GM19043 (cell line): Measurements from ENCODE around the gene SLC66A1.

ENCODE experiments used
- ATAC-seq: cut with Tn5 transposase; IDR thresholded peaks from one replicate; pipeline ENCODE4 v1.9.1; 2021; ENCODE audit warnings: low read depth; ENCODE audit not compliant: unreplicated experiment

SLC66A1 gene

DNA sequence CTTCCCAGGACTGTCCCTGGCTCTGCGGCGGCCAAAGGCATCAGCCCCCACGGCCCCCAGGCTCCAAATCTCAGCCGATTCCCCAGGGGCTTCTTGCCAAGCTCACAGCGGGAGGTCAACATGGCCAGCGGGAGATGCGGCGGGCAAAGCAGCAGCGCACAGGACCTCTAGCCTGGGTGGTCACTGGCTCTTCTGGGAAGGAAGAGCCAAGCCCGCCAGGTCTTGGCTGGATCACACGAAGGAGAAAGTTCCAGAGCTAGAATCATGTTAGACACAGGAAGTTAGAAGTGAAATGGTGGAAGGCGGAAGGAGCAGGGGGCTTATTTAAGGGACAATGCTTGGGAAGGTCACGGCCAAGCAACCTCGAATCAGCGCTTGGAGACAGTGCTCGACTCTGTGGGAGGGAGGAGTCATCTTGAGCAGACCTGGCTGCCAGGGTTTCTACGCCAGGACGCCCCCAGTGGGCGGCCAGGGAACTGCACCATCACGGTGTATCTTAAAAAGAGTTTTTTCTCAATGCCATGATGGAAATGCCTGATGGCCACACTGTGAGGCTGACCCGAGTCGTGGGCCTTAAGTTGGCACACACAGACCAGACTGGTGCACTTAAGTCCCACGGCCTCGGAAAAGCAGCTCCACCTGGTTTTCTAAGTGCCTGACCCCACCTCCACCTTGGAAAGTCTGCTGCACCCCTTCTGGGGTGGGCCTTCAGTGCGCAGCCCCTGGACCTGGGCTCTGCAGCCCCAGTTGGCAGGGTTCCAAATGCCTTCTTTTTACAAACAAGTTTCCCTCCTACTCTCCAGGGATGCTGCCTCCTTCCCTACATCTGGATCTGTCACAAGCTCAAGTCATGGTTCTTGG is 29.3 kb downstream of the SLC66A1 start:
- no peak for ATAC-seq

DNA sequence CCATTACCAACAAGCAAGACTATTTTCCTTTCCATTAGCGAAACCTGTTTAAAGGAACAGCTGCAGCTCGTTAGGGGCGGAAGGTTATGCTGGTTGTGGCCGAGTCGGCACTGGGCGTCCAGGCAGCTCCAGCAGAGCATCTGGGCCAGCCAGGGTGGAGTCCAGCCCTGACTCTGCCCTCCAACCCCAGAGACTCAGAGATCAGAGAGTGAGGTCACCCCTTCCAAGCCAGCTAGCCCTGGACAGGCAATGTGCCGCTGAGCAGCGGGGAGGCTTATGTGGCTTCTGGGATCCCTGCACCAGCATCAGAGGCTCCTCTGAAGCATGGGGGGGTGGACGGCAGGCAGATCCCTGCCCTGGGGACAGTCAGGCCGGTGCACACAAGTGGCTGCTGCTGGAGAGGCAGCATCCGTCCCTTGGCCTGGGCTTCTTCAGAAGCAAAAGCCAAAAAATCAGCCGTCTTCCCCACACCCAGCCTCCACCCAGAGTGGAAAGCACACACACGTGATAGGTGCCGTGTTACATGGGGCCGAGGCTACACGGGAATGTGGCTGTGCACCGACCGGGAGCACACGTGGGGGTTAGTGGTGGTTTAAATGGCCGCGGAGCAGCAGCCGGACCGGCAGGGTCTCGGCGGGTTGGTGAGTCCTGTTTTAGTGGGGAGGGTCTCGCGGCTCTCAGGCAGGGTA is 30.1 kb downstream of the SLC66A1 start:
- no peak for ATAC-seq

DNA sequence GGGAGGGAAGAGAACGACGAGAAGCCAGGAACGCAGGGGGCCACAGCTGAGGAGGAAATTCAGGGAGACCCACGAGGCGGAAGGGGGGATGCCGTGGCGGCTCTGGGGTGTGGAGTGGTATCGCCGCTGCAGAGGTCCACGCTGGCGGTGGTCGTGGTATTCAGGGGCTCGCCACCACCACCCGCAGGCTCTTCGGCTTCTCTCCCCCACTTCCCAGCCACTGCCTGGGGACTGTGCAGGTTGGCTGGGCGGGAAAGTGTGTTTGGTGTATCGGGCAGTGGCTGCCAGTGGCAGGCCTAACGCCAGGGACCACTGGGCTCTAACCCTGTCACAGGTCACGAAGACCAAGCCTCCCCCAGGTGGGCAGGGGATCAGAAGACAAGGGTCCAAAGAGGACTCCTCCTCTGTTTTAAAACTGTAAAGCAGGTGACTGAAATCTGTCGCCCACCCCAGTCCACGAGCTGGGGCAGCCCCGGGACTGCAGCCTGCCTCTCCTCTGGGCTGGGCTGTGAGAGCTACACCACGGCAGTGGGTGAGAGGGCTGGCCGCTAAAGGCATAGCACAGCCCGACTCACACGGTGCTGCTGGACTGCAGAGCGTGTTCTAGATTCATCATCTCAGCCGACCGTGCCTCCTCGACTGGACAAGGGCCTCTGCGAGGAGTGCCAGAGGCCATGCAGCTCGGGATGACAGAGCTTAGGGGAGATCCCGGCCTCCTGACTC is 30.9 kb downstream of the SLC66A1 start:
- no peak for ATAC-seq

DNA sequence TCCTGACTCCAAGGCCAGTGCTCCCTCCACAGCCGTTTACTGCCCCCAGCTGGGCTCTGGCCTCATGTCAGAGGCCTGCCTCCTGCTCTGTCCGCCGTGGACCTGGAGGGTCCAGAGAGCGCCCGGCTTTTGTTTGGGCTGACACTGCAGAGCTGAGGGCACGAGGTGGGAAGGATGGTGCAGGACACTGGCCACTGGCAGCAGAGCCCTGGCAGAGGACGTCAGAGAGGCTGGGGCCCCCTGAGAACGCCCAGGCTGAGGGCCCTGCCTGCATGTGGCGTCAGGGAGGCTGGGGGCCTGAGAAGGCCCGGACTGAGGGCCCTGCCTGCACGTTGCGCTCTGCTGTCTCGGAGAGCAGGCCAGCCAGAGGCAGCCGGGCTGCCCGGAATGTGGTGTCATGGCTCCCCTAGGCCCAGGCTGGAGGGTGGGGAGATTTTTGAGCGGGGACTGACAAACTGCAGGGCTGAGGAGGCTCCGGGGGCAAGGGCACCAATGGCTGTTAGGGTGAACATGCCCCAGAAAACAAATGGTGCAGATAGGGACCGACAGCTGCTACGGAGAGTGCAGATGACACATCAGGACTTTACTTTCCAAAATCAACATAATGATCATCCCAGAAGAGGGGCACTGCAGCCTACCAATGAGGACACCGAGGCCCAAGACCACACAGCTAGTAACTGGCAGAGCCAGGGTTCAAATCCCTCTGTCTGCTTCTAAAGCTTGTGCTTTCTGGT is 31.7 kb downstream of the SLC66A1 start:
- ATAC-seq = no peak

DNA sequence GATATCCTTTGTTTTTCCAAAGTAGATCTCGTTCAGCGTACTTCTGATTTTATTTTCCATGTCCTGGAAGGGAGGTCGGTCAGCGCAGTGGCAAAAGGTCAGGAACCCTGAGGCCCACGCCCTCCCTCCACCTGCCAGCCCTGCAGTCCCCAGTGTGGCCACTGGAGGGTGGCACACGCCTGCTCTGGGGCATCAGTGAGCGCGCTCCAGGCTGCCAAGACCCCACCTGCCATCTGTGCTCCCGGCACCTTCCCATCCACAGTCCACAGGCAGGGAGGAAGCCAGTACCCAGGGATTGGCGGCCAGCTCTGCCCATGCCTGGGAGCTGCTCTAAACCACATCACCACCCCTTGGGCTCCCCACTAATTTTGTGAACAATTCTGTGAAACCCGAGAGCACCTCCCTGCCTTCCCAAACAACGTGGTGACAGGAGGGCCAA is 32.3 kb downstream of the SLC66A1 start:
- no peak for ATAC-seq

DNA sequence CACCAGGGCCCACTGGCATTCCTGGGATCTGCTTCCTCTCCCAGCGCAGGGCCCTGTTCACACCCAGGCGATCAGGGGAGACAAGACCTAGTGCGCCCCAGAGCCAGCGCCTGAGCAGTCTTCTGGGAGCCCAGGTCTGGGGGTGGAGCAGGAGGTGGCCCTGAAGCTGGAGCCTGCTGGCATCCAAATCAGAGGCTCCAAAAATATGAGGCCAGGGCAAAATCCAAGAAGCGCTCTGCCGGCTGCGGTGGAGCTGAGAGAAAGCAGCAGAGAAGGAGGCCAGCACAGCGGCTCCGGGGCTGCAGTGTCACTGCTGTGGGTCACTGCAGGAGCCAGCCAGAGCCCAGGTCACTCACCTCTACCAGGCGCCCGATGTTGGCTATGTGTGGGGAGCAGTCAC is 32.7 kb downstream of the SLC66A1 start:
- no peak for ATAC-seq

DNA sequence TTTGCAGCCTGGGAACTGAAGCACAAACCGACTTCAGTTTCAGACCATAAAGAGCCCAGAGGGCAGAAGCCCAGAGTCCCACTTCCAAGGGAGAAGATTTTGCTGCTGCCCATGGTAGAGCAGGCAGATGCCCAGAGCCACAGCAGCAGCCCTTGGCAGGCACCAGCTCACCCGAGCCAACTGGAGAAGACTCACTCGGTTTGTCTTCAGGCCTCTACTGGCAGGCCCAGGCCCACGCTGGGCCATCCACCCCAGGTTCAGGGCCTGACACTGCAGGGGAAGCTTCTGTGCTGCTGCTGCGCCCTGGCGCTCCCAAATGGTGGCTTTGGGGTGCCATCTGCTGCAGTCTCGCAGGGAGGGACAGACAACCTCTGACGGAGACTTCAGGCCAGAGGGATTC is 33.3 kb downstream of the SLC66A1 start:
- no peak for ATAC-seq

DNA sequence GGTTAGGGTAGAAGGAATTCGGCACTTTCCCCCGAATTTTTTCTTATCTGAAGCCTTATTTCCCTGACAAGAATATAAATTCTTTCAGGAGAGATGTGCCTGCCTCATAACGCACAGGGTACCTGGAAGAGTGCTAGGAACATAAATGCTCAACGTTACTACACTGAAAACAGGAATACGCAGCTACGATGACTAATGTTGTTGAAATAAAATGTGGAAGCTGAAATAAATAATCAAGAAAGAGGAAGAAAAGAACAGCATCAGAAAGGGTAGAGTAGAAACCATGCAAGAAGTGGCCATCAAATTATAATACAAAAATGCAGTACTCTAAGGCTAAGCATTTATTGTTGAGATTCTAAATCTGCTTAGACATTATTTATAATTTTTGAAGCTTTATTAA is 33.9 kb downstream of the SLC66A1 start:
- no peak for ATAC-seq

DNA sequence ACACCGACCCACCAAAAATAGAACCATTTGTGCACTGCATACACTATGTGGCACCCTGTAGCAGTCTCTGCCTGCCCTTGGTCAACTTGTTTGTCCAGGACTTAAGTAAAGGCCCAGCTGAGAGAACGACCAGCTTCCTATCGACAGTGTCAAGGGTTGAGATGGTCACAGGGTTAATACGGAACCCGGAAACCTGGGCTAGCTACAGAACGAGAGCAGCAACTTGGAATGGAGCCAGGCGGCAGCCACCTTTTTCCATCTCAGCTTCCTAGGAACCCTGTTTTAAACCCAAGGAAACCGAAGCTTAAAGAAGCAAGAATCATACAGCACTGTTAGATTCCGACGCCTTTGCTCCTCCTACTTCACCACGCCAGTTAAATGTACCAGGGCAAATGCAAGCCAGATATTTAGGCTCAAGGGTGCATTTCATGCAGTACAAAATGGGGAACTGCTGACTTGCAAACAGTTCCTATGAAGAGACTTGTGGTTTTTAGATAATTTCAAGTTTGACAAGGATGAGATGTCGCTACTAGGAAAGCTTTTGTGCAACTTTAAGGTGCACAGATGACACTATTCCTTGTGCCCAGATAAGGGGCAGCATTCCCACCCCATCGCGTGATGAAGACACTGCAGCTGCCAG is 35.5 kb downstream of the SLC66A1 start:
- no peak for ATAC-seq

DNA sequence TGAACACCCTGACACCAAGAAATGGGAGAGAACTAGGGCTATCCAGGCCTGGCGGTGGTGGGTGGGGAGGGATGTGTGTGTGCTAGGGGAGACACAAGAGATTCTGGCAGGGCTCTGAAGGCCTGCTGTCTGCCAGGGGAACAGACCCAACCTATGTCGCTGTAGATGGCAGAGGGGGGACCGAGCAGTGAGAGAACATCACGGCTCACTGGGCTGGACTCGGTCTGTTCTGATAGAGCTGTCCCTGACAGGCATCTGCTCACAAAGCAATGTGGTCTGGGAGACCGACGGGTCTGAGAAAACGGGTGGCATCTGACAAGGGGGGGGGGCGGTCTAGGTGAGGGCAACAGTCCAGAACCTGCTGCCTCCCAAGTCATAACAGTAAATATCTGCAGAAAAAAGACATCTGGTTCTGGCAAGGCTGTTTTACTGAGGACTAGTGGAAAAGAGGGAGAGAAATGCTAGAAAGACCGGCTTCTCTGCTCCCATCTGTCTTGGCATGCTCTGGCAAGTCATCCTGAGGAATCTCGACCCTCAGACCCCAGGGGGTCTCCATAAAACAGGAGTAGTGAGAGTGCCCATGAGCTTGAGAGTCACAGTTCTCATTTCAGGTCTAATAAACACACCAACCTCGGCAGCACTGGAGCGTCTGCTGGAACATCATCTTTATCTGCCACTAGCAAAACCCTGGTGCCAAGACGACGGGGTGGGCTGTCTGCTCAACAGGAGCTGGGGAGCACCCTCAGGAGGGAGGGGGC is 36.5 kb downstream of the SLC66A1 start:
- ATAC-seq = no peak

DNA sequence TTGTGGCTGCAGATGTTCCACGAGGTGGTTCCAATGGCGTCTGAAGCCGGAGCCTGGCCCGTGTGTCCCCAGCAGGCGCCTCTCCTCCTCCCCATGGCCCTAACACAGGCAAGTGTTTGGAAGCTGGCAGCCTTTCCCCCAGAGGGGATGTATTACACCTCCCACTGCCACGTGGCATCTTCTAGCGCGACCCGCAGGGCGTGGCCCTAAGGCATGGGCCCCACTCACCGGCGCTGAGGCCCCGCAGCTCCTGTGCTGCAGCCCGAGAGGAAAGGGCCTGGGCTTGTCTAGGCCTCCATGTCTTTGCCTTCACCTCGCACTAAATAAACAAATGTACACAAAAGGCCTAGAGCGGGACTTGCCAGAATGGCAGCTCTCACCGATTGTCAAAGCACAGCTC is 37.9 kb downstream of the SLC66A1 start:
- ATAC-seq = no peak

DNA sequence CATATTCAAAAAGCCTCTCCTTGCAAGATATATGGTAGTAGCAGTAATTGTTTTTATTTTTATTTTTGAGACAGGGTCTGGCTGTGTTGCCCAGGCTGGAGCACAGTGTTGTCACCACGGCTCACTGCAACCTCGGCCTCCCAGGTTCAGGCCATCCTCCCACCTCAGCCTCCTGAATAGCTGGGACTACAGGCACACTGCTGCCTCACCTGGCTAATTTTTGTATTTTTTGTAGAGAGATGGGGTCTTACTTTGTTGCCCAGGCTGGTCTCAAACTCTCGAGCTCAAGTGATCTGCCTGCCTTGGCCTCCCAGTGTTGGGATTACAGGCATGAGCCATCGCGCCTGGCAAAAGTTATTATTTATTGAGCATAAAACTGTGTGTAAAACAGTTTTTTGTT is 38.4 kb downstream of the SLC66A1 start:
- no peak for ATAC-seq

DNA sequence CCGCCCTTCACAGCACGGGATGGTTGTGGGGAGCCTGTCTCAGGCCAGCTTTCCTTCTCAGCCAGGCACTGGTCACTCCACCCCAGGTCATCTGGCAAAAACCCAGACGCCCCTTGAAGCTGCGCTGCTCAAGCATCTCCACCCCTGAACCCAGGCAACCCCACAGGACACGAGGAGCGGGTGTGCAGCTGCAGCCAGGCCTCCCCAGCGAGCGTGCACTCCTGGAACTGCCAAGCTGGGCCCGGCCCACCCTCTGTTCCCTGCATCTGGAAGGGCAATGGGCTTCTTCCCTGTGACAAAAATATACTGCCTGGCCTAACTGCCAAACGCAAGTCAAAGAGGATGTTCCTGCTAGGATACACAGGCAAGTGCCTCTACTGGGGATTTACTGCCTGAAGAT is 39.7 kb downstream of the SLC66A1 start:
- ATAC-seq = no peak

DNA sequence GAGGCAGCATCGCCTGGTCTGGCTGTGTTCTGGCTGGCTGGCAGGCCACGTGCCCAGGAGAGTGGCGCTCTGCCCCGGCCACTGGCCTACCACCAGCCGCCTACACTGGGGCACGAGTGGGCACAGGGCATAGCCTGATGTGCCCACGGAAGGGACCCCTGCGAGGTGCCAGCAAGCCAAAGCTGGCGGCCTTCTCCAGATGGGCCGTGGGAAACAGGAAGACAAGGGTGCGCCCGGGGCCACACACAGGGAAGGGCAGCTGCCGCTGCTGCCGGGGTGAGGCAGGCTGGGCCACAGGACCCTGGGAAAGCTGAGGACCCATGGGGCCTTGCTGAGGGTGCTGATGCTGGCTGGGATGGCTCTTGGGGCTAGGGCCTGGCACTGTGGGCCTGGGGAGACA is 40.7 kb downstream of the SLC66A1 start:
- ATAC-seq = no peak

DNA sequence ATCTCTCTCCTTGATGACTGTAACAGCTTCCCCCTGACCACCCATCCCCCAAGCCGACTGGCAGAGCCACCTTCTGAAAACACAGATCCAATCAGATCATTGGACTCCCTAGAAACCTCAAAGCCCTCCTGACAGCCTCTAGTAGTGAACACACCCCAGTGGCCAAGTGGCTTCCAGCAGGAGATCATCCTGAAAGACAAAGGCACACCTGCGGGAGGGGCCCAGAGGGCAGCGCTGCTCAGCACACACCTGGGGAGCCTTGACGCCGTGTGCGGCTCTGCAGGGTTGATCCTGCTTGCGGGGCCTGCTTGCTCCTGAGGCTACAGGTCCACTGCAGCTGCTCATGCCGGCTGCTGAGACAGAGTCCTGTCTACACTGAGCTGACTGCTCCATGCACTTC is 41.5 kb downstream of the SLC66A1 start:
- ATAC-seq = no peak

DNA sequence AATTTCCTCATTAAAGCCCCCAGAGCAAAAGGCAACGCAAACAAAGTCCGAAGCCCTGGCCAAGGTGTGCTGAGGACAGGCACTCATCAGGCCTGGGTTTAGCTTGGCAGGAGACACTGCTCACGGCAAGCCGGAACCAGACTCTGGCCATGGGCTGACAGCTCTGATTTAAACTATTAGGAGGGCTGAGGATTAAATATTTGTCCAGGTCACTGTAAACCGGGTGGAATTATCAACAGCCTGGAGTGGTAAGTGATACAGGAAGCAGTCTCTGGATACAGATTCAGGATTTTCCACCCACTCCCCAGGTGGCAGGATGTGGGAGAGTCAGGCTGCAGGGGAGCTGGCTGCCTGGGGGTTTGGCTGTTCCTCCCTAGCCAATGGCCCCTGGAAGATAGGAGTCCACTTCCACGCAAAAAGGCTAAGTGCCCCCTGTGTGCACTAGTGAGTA is 42.4 kb downstream of the SLC66A1 start:
- ATAC-seq = no peak

DNA sequence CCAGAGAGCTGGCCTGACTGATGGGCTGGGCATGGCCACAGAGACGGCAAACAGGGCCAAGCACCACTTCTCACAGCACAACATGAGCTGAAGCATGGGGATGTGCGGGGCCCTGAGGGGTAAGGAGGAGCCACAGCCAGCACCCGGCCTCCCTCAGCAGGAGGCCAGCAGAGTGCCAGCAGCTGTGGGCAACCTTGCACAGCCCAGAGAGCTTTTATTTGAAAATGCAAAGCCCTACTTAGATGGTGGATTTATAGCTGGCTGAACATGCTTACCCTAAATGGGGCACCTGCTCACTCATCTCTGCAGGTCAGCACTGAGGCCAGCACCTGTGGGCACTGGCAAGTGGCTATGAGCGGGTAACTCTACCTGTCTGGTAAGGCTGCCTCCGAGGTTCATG is 44.1 kb downstream of the SLC66A1 start:
- no peak for ATAC-seq

DNA sequence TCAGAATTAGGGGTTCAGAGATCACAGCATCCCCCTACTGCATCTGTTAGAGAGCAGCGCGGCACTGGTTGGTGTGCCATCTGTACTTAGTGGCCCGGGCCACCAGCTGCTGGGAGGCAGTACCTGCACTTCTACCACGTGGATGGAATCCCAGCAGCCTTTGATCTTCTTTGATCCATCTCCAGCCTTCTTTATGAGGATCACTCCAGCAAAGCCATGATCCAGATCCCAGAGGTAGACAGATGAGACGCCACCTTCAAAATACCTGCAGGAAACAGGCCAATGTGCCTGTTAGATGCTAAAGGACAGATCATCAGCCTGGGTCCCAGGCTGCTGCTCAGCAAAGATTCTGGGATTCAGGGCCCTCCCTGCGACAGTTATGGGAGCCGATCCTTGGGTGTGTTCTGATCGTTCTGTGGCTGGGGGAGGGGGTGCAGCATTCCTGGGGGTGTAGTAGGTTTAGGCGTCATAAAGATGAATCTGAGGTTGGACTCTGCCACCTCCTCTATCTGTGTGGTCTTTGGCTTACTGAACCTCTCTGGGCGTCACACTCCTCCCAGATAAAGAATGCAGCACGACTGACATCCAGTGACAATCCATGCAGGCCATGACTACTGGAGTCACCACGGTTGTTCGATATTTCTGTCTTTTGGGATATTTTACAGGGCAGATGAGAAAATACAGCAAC is 45.3 kb downstream of the SLC66A1 start:
- ATAC-seq = no peak

DNA sequence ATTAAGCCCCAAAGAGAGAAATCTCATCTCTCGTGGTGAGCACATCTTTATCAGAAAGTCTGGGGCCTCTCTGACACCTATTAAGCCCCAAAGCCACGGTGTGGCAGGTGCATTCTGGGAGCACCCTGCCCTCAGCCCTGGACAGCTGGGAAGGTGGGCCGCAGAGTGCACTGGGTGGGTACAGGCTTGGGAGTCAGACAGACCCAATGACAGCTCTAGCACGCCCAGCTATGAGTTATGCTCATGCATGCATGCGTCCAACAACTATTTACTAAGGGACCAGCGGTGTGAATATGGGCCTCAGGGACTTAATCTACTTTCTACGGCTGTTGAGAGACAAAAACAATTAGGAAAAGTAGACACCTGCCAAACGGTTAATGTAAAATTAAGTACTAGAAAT is 46.6 kb downstream of the SLC66A1 start:
- no peak for ATAC-seq
